ENCODE results near the gene TBCA. TPM values are rescaled to one million over a fixed set of nuclear protein-coding genes. Genes with fewer than 3 reads are reported as not detected.

TBCA gene
- total RNA-seq, 1 experiment from 2014 or later, result 330 TPM

- no peaks in the 10 kb centered on the region for H3K4me1 ChIP-seq
- POLR2A ChIA-PET, result no interaction called here
Measured at GRCh38 chr5:77741608-77742007, 34.5 kb downstream of the TBCA start.

GRCh38 chr5:77734885-77735284 is 41.3 kb downstream of the TBCA start:
- Mint-ChIP-seq H3K36me3 (ENCODE audit: insufficient read depth, unreplicated experiment) (peaks cover 12% of the 10 kb centered on the region), H3K4me3 (ENCODE audit: unreplicated experiment) (no peak overlapping the region), H3K9me3 (ENCODE audit: unreplicated experiment) (peaks cover 9% of the 10 kb centered on the region), H3K27me3 (ENCODE audit: insufficient read depth, unreplicated experiment) (no peaks in the 10 kb centered on the region), H3K4me1 (ENCODE audit: low read depth, unreplicated experiment) (peaks cover 7% of the 10 kb centered on the region), H3K27ac (ENCODE audit: unreplicated experiment) (no peak overlapping the region)
- CTCF ChIA-PET, result no interaction called here
- BruUV-seq (replicated peaks), result no TSS peak
- Histone ChIP-seq H3K36me3 (ENCODE audit: control insufficient read depth, insufficient read depth, low read length) (no peaks in the 10 kb centered on the region), H3K4me1 (no peaks in the 10 kb centered on the region), H3K27me3 (replicated peaks; ENCODE audit: control insufficient read depth, insufficient read depth, low read length) (no peaks in the 10 kb centered on the region), H3K9me3 (no peaks in the 10 kb centered on the region), H3K4me3 (ENCODE audit: low read depth, low read length) (no peak overlapping the region)
- intact Hi-C loops (cut with micrococcal nuclease; ENCODE audit: unreplicated experiment), result no loop called here
- no peak for TF ChIP-seq CTCF (IDR thresholded peaks at IDR 0.05; ENCODE audit: insufficient read depth in 1 of 2, low read depth in 1 of 2, low read length in 1 of 2, severe bottlenecking in 1 of 2, unreplicated experiment in 1 of 2)
- POLR2A ChIA-PET, result no interaction called here
- no peak for DNase-seq

More at GRCh38 chr5:77741608-77742007, 34.5 kb downstream of the TBCA start:
- BruUV-seq (replicated peaks), result no TSS peak
- no peaks in the 10 kb centered on the region for H3K27me3 Mint-ChIP-seq (ENCODE audit: insufficient read depth, unreplicated experiment)
- H3K9me3 Mint-ChIP-seq (ENCODE audit: unreplicated experiment), result no peaks in the 10 kb centered on the region
- no peak overlapping the region for H3K27ac Mint-ChIP-seq (ENCODE audit: unreplicated experiment)
- CTCF ChIA-PET, result no interaction called here
- no peak for TF ChIP-seq CTCF (IDR thresholded peaks at IDR 0.05; ENCODE audit: insufficient read depth in 1 of 2, low read depth in 1 of 2, low read length in 1 of 2, severe bottlenecking in 1 of 2, unreplicated experiment in 1 of 2)
- no peak overlapping the region for H3K4me3 ChIP-seq (ENCODE audit: low read depth, low read length)
- H3K9me3 ChIP-seq, result no peaks in the 10 kb centered on the region
- no peak for DNase-seq
- intact Hi-C loops (cut with micrococcal nuclease; ENCODE audit: unreplicated experiment), result no loop called here
- H3K27me3 ChIP-seq (replicated peaks; ENCODE audit: control insufficient read depth, insufficient read depth, low read length), result no peaks in the 10 kb centered on the region
- no peaks in the 10 kb centered on the region; the same call in 1 of the 2 replicates for H3K36me3 ChIP-seq (ENCODE audit: control insufficient read depth, insufficient read depth, low read length)
- H3K4me1 Mint-ChIP-seq (ENCODE audit: low read depth, unreplicated experiment), result peaks cover 3% of the 10 kb centered on the region
- no peak overlapping the region for H3K4me3 Mint-ChIP-seq (ENCODE audit: unreplicated experiment)
- H3K36me3 Mint-ChIP-seq (ENCODE audit: insufficient read depth, unreplicated experiment), result peaks cover 8% of the 10 kb centered on the region

- Mint-ChIP-seq H3K4me1 (ENCODE audit: low read depth, unreplicated experiment) (peaks cover 7% of the 10 kb centered on the region), H3K9me3 (ENCODE audit: unreplicated experiment) (peaks cover 9% of the 10 kb centered on the region), H3K27me3 (ENCODE audit: insufficient read depth, unreplicated experiment) (no peaks in the 10 kb centered on the region), H3K27ac (ENCODE audit: unreplicated experiment) (no peak overlapping the region), H3K36me3 (ENCODE audit: insufficient read depth, unreplicated experiment) (peaks cover 12% of the 10 kb centered on the region), H3K4me3 (ENCODE audit: unreplicated experiment) (no peak overlapping the region)
- POLR2A ChIA-PET, result no interaction called here
- BruUV-seq (replicated peaks), result no TSS peak
- no peak for DNase-seq
- Histone ChIP-seq H3K9me3 (no peaks in the 10 kb centered on the region), H3K4me3 (ENCODE audit: low read depth, low read length) (no peak overlapping the region), H3K4me1 (no peaks in the 10 kb centered on the region), H3K36me3 (ENCODE audit: control insufficient read depth, insufficient read depth, low read length) (no peaks in the 10 kb centered on the region), H3K27me3 (replicated peaks; ENCODE audit: control insufficient read depth, insufficient read depth, low read length) (no peaks in the 10 kb centered on the region)
- TF ChIP-seq CTCF (IDR thresholded peaks at IDR 0.05; ENCODE audit: insufficient read depth in 1 of 2, low read depth in 1 of 2, low read length in 1 of 2, severe bottlenecking in 1 of 2, unreplicated experiment in 1 of 2), result no peak
- CTCF ChIA-PET, result no interaction called here
- intact Hi-C loops (cut with micrococcal nuclease; ENCODE audit: unreplicated experiment), result no loop called here
Measured at GRCh38 chr5:77733130-77733529, 43.0 kb downstream of the TBCA start.

All from Caco-2 (cell line).